Measurements from ENCODE around the gene ADAMTS12.

Gene ADAMTS12

GRCh38 chr5:33833237-33833575 lies 58.6 kb downstream of the ADAMTS12 start:
- DNase-seq (ENCODE audit: low read depth), result no peak
- TF ChIP-seq, protein P1, sequence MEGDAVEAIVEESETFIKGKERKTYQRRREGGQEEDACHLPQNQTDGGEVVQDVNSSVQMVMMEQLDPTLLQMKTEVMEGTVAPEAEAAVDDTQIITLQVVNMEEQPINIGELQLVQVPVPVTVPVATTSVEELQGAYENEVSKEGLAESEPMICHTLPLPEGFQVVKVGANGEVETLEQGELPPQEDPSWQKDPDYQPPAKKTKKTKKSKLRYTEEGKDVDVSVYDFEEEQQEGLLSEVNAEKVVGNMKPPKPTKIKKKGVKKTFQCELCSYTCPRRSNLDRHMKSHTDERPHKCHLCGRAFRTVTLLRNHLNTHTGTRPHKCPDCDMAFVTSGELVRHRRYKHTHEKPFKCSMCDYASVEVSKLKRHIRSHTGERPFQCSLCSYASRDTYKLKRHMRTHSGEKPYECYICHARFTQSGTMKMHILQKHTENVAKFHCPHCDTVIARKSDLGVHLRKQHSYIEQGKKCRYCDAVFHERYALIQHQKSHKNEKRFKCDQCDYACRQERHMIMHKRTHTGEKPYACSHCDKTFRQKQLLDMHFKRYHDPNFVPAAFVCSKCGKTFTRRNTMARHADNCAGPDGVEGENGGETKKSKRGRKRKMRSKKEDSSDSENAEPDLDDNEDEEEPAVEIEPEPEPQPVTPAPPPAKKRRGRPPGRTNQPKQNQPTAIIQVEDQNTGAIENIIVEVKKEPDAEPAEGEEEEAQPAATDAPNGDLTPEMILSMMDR (IDR thresholded peaks at IDR 0.05; ENCODE audit: low read depth, low read length, missing control alignments), result no peak
- H3K4me3 ChIP-seq (ENCODE audit: low read depth, low read length), result no peak overlapping the region

GRCh38 chr5:33832404-33833236 lies 59.2 kb downstream of the ADAMTS12 start:
- no peak for DNase-seq (ENCODE audit: low read depth)
- no peak overlapping the region for H3K4me3 ChIP-seq (ENCODE audit: low read depth, low read length)
- TF ChIP-seq, protein P1 (IDR thresholded peaks at IDR 0.05; ENCODE audit: low read depth, low read length, missing control alignments), result no peak

DNA sequence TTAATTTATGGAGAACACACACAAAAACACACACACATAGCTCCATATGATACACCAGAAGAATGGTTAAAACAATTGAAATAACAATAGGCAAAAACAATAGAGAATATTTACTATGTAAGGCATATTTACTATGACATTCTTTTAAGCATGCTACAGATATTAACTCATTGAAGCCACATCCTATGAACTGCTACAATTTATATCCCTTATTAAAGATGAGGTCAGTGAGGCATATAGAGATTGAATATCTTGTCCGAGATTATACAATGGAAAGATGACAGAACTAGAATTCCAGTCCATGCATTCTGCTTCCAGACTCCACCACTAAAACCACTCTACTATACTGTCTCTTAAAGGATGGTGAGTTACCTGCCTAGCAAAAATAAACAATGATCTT lies 60.7 kb downstream of the ADAMTS12 start:
- TF ChIP-seq, protein P1 (IDR thresholded peaks at IDR 0.05; ENCODE audit: low read depth, low read length, missing control alignments), result no peak
- H3K4me3 ChIP-seq (ENCODE audit: low read depth, low read length), result no peak overlapping the region
- DNase-seq (ENCODE audit: low read depth), result no peak

GRCh38 chr5:33829430-33829829 lies 62.4 kb downstream of the ADAMTS12 start:
- no peak for DNase-seq (ENCODE audit: low read depth)
- TF ChIP-seq, protein P1 (IDR thresholded peaks at IDR 0.05; ENCODE audit: low read depth, low read length, missing control alignments), result no peak
- no peak overlapping the region for H3K4me3 ChIP-seq (ENCODE audit: low read depth, low read length)

- no peak for DNase-seq (ENCODE audit: low read depth)
- TF ChIP-seq, protein P1 (IDR thresholded peaks at IDR 0.05; ENCODE audit: low read depth, low read length, missing control alignments), result no peak
- no peak overlapping the region for H3K4me3 ChIP-seq (ENCODE audit: low read depth, low read length)
Measured at GRCh38 chr5:33828626-33829308, 63.0 kb downstream of the ADAMTS12 start.

GRCh38 chr5:33827885-33828284 lies 63.9 kb downstream of the ADAMTS12 start:
- no peak for DNase-seq (ENCODE audit: low read depth)
- TF ChIP-seq, protein P1 (IDR thresholded peaks at IDR 0.05; ENCODE audit: low read depth, low read length, missing control alignments), result no peak

More at GRCh38 chr5:33827885-33828284, 63.9 kb downstream of the ADAMTS12 start:
- H3K4me3 ChIP-seq (ENCODE audit: low read depth, low read length), result no peak overlapping the region
